H9 (cell line): ENCODE measurements around the gene MYO10. TPM values are rescaled to one million over a fixed set of nuclear protein-coding genes. Genes with fewer than 3 reads are reported as not detected.
A peak's percentile ranks its signal among the peaks of the same experiment; 100 is the strongest.

Experiments
- DNase-seq: peaks from one replicate; pipeline ENCODE4 v3.0.0-alpha.2; 2017
- H2AFZ ChIP-seq: one replicate; pipeline ENCODE4 v1.6.1; 2013; ENCODE audit warnings: mild to moderate bottlenecking, low read length, control low read depth, moderate library complexity
- H2AK5ac ChIP-seq: 2 replicates; pipeline ENCODE4 v1.6.1; 2013; ENCODE audit warnings: low read length, control low read depth, mixed read lengths; ENCODE audit not compliant: insufficient read length
- H2BK120ac ChIP-seq: one replicate; pipeline ENCODE4 v1.6.1; 2013; ENCODE audit warnings: low read depth, mild to moderate bottlenecking, low read length, control low read depth, inconsistent platforms; ENCODE audit not compliant: poor library complexity, severe bottlenecking
- H2BK12ac ChIP-seq: 2 replicates; pipeline ENCODE4 v1.6.1; 2013; ENCODE audit warnings: low read length, control low read depth, mixed read lengths, low read depth; ENCODE audit not compliant: insufficient read length
- H2BK15ac ChIP-seq: 2 replicates; pipeline ENCODE4 v1.6.1; 2013; ENCODE audit warnings: low read depth, low read length, control low read depth
- H2BK20ac ChIP-seq: one replicate; pipeline ENCODE4 v1.6.1; 2013; ENCODE audit warnings: low read depth, mild to moderate bottlenecking, low read length, control low read depth, inconsistent platforms; ENCODE audit not compliant: poor library complexity, severe bottlenecking
- H2BK5ac ChIP-seq: 2 replicates; pipeline ENCODE4 v1.6.1; 2013; ENCODE audit warnings: low read length, control low read depth, mixed read lengths; ENCODE audit not compliant: insufficient read length
- H3K14ac ChIP-seq: 2 replicates; pipeline ENCODE4 v1.6.1; 2013; ENCODE audit warnings: low read length, control low read depth; ENCODE audit not compliant: insufficient read depth
- H3K18ac ChIP-seq: 2 replicates; pipeline ENCODE4 v1.6.1; 2013; ENCODE audit warnings: low read depth, mild to moderate bottlenecking, mixed read lengths, low read length, control low read depth; ENCODE audit not compliant: insufficient read length
- H3K23ac ChIP-seq: 2 replicates; pipeline ENCODE4 v1.6.1; 2013; ENCODE audit warnings: low read length, control low read depth, mixed read lengths, low read depth; ENCODE audit not compliant: insufficient read length
- H3K23me2 ChIP-seq: 2 replicates; pipeline ENCODE4 v1.6.1; 2013; ENCODE audit warnings: low read depth, mild to moderate bottlenecking, mixed read lengths, low read length, control low read depth; ENCODE audit not compliant: insufficient read length, poor library complexity, severe bottlenecking
- H3K27ac ChIP-seq: 2 replicates; pipeline ENCODE4 v1.5.1; 2013; ENCODE audit warnings: low read length, control low read depth, mixed read lengths, low read depth; ENCODE audit not compliant: insufficient read length
- H3K27me3 ChIP-seq: 2 replicates; pipeline ENCODE4 v1.6.1; 2013; ENCODE audit warnings: low read length, control low read depth, inconsistent platforms; ENCODE audit not compliant: insufficient read depth
- H3K4ac ChIP-seq: 2 replicates; pipeline ENCODE4 v1.6.1; 2013; ENCODE audit warnings: low read depth, mild to moderate bottlenecking, control low read depth, inconsistent platforms, low read length, moderate library complexity
- H3K4me1 ChIP-seq: 2 replicates; pipeline ENCODE4 v1.6.1; 2013; ENCODE audit warnings: low read length, control low read depth, inconsistent platforms; ENCODE audit not compliant: insufficient read depth
- H3K4me2 ChIP-seq: 2 replicates; pipeline ENCODE4 v1.6.1; 2013; ENCODE audit warnings: low read length, control low read depth, mixed read lengths; ENCODE audit not compliant: insufficient read length, insufficient read depth
- H3K56ac ChIP-seq: 2 replicates; pipeline ENCODE4 v1.6.1; 2013; ENCODE audit warnings: low read depth, mild to moderate bottlenecking, mixed read lengths, low read length, control low read depth; ENCODE audit not compliant: insufficient read length
- H3K79me1 ChIP-seq: 2 replicates; pipeline ENCODE4 v1.6.1; 2013; ENCODE audit warnings: low read depth, mild to moderate bottlenecking, moderate library complexity, low read length, control low read depth, inconsistent platforms; ENCODE audit not compliant: insufficient read depth, poor library complexity, severe bottlenecking
- H3K79me2 ChIP-seq: 2 replicates; pipeline ENCODE4 v1.6.1; 2013; ENCODE audit warnings: low read length, control low read depth, inconsistent platforms; ENCODE audit not compliant: insufficient read depth
- H3K9ac ChIP-seq: 2 replicates; pipeline ENCODE4 v1.6.1; 2013; ENCODE audit warnings: low read length, control low read depth, mixed read lengths; ENCODE audit not compliant: insufficient read length; ENCODE audit errors: extremely low read depth
- H3K9me3 ChIP-seq: one replicate; pipeline ENCODE4 v1.6.1; 2013; ENCODE audit warnings: low read depth, low read length, inconsistent platforms; ENCODE audit not compliant: control insufficient read depth
- H3T11ph ChIP-seq: one replicate; pipeline ENCODE4 v1.6.1; 2013; ENCODE audit warnings: mild to moderate bottlenecking, low read length, control low read depth, inconsistent platforms
- H4K20me1 ChIP-seq: one replicate; pipeline ENCODE4 v1.6.1; 2013; ENCODE audit not compliant: control insufficient read depth, insufficient read length, insufficient read depth
- H4K5ac ChIP-seq: 2 replicates; pipeline ENCODE4 v1.6.1; 2013; ENCODE audit warnings: low read depth, mild to moderate bottlenecking, mixed read lengths, low read length, control low read depth; ENCODE audit not compliant: insufficient read length
- H4K8ac ChIP-seq: replicated peaks from 2 replicates; pipeline ENCODE4 v1.6.1; 2013; ENCODE audit warnings: low read length, control low read depth, mixed read lengths, low read depth; ENCODE audit not compliant: insufficient read length
- H4K91ac ChIP-seq: 2 replicates; pipeline ENCODE4 v1.6.1; 2013; ENCODE audit warnings: low read depth, mild to moderate bottlenecking, moderate library complexity, mixed read lengths, low read length, control low read depth; ENCODE audit not compliant: insufficient read length
- H3K27ac Mint-ChIP-seq, 3 experiments: 2 replicates in 2 of 3; 3 replicates in 1 of 3; pipeline ENCODE4 v1.8.0; 2020 to 2021; ENCODE audit warnings: mixed read lengths in 3 of 3, mild to moderate bottlenecking in 1 of 3, moderate library complexity in 1 of 3
- H3K27me3 Mint-ChIP-seq: 2 replicates; pipeline ENCODE4 v1.8.0; 2021; ENCODE audit warnings: low read depth, mild to moderate bottlenecking, moderate library complexity, mixed read lengths
- H3K36me3 Mint-ChIP-seq, 3 experiments: 2 replicates in 2 of 3; 3 replicates in 1 of 3; pipeline ENCODE4 v1.8.0; 2020 to 2021; ENCODE audit warnings: low read depth in 3 of 3, mixed read lengths in 3 of 3; ENCODE audit not compliant: insufficient read depth in 1 of 3
- H3K4me1 Mint-ChIP-seq, 2 experiments: 2 replicates each; pipeline ENCODE4 v1.8.0; 2020; ENCODE audit warnings: mixed read lengths in 2 of 2
- H3K4me3 Mint-ChIP-seq, 2 experiments: 2 replicates in 1 of 2; 3 replicates in 1 of 2; pipeline ENCODE4 v1.8.0; 2020 to 2021; ENCODE audit warnings: mild to moderate bottlenecking in 2 of 2, mixed read lengths in 2 of 2, moderate library complexity in 1 of 2
- H3K9me3 Mint-ChIP-seq, 2 experiments: 2 replicates in 1 of 2; 3 replicates in 1 of 2; pipeline ENCODE4 v1.8.0; 2020; ENCODE audit warnings: mild to moderate bottlenecking in 2 of 2, mixed read lengths in 2 of 2, moderate library complexity in 1 of 2
- CTCF ChIP-seq: fragments of 200-600 bp; sonication (generic); conservative IDR thresholded peaks from 3 replicates; pipeline ENCODE4 v1.8.0; 2021; ENCODE audit warnings: antibody characterized with exemption, mild to moderate bottlenecking
- WGBS: extraction: QIAGEN DNeasy Blood & Tissue Kit; methylation state at CpG from one replicate; pipeline ENCODE4 v1.1.7; 2013; ENCODE audit warnings: missing lambda C conversion rate, low lambda C conversion rate, mixed read lengths; ENCODE audit not compliant: insufficient read length; ENCODE audit errors: extremely low coverage; 5-methylcytosine and 5-hydroxymethylcytosine counted together
- total RNA-seq: library from RNA; stranded (reverse); gene quantifications from 2 replicates; pipeline ENCODE4 v1.2.1, GENCODE V29; 2021

Gene MYO10
- total RNA-seq, 1 experiment from 2014 or later: 127 TPM

- Histone ChIP-seq H2AFZ (no peak overlapping the region), H3T11ph (peak overlapping the region; percentile 21), H3K18ac (no peak overlapping the region), H3K23me2 (no peaks in the 10 kb centered on the region), H3K4ac (no peak overlapping the region), H3K27me3 (no peaks in the 10 kb centered on the region), H3K79me2 (no peaks in the 10 kb centered on the region), H3K27ac (no peak overlapping the region), H2AK5ac (no peak overlapping the region), H4K91ac (no peak overlapping the region), H3K23ac (no peak overlapping the region), H4K5ac (no peak overlapping the region), H2BK5ac (no peak overlapping the region), H3K9ac (no peak overlapping the region), H3K56ac (no peak overlapping the region), H4K8ac (no peak overlapping the region), H2BK120ac (no peak overlapping the region), H2BK20ac (no peak overlapping the region), H4K20me1 (no peaks in the 10 kb centered on the region), H3K79me1 (no peaks in the 10 kb centered on the region), H3K9me3 (no peaks in the 10 kb centered on the region), H3K14ac (no peak overlapping the region; the same call in 1 of the 2 replicates), H2BK12ac (no peak overlapping the region), H2BK15ac (no peak overlapping the region), H3K4me1 (peaks cover 17% of the 10 kb centered on the region; the same call in 1 of the 2 replicates), H3K4me2 (no peak overlapping the region)
- H3K9me3 Mint-ChIP-seq: peaks cover 19 to 26% of the 10 kb centered on the region in 2 experiments
- H3K4me1 Mint-ChIP-seq: peaks cover 40 to 41% of the 10 kb centered on the region in 2 experiments
- WGBS: no CpG with 5 or more reads among the region's 15 CpGs
- H3K27me3 Mint-ChIP-seq: no peaks in the 10 kb centered on the region
- H3K27ac Mint-ChIP-seq: peak overlapping the region in 2 of 3 experiments; percentile 31 to 49; a peak in 2 of 7 replicates
- TF ChIP-seq CTCF: no peak
- no peak overlapping the region for H3K4me3 Mint-ChIP-seq
- peaks cover 30 to 36% (median 33%) of the 10 kb centered on the region in 3 experiments for H3K36me3 Mint-ChIP-seq
- no peak for DNase-seq
These were observed 66.0 kb downstream of the MYO10 start for GRCh38 chr5:16869821-16870796.
